GM18870 (cell line): Measurements from ENCODE around the gene EVL.

ENCODE experiments used
- ATAC-seq: cut with Tn5 transposase; IDR thresholded peaks from one replicate; pipeline ENCODE4 v1.9.1; 2021; ENCODE audit warnings: moderate library complexity; ENCODE audit not compliant: unreplicated experiment

EVL gene

DNA sequence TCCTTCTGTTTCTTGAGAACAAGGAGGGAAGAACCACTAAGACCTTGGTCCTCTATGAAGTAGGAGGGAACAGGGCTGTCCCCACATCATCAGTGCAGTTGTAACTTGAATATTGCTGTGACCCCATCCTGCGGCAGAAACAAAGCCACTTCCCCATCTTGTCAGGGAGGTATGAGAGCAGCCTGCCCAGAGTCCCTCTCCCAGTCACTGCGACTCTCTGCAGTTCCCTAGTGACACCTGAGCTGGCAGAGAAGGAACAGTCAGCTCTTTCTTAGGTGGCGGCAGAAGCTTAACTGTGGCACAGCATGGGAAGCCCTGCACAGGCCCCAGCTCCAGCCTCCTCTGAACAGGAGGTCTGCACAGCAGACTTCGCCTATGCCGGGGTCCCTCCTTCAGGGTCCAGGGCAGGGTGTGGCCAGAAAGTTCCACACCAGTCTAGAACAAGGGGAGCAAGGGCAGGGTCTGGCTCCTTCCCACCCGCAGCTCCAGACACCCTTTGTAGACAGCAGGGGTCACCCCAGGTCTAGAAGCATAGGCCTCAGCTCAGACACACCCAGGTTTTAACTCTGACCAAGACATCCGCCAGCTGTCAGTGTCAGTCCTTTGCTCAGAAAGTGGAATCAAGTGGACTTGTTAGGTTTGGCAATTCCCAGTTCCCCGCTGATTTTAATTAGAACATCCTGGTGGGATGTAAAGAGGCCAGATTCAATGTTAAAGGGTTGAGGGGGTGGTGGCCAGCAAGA lies 57.4 kb downstream of the EVL start:
- ATAC-seq, result no peak

DNA sequence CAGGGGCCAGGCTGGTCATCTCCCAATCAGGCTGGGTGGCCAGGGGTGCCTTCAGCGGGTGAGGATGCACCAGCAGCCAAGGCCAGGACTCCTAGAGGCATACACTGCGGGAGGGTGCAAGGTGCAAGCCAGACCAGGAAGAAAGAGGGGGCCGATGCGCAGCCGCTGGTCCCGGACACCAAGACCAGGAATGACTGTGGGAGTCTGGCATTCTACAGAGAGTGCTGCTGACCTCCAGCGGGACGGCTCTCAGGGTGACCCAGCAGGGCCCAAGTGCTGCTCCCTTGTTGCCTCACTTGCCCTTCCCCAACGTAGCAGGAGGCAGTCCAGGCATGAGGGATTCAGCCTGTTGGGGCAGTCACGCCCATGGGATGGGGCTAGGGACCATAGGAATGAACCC lies 58.4 kb downstream of the EVL start:
- ATAC-seq, result no peak

- ATAC-seq, result no peak
Measured at GRCh38 chr14:100124551-100125088, 59.4 kb downstream of the EVL start.

DNA sequence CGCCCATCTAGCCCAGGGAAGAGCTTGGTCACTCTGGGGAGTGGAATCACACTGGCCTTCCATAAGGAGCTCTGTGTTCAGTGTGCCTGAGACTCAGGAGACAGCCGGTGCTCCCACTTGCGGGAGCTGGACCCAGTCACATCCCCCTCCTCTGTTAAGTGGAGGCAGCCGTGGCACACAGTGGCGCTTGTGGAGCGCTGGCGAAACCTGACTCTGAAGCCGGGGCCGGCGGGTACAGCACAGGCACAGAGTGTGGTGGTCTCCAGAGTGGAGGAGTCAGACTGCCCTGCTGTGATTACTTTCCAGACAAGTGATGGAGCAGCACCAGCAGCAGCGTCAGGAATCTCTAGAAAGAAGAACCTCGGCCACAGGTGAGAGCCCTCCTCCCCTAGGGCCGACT lies 61.2 kb downstream of the EVL start:
- ATAC-seq, result no peak

DNA sequence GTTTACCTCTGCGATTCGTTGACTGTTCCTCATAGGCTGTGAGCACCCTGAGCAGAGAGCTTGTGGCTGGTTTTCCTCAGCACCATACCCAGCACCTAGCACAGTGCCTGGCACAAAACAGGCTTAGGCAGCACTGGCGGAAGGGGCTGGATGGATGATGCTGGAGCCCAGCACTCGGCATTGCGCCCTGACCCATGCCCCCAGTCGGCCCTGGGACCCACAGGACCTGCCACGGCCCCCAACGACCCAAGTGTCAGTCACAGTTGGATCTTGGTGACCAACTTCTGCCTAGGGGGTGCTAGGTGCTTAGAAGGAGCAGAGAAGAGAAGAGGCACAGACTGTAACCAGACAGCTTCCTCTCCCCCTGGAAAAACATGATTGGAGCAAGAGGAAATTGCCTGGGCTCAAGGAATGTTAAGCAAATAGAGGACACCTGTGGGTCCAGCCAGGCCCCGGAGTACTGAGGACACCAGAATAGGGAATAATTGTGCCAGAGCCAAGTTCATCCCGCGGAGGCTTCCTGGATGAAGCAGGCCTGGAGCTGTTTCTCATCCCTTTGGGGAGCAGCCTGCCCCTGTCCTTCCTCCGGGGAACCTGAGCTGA lies 62.7 kb downstream of the EVL start:
- ATAC-seq, result no peak

DNA sequence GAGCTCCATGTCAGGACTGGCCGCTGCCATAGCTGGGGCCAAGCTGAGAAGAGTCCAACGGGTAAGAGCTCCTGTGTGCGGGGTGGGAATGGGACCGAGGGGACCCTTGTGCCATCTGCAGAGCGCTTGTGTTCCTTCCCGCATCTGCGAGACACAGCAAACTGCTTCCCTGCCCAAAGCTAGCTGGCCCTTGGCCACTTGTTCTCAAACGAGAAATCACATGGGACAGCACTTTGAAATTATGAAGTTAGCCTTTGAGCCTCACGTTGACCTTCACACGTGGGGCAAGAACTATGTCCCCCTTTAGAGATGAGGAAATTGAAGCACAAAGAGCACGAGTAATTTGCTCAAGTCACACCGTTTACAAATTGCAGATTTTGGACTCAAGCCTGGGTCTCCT lies 63.5 kb downstream of the EVL start:
- ATAC-seq, result no peak

DNA sequence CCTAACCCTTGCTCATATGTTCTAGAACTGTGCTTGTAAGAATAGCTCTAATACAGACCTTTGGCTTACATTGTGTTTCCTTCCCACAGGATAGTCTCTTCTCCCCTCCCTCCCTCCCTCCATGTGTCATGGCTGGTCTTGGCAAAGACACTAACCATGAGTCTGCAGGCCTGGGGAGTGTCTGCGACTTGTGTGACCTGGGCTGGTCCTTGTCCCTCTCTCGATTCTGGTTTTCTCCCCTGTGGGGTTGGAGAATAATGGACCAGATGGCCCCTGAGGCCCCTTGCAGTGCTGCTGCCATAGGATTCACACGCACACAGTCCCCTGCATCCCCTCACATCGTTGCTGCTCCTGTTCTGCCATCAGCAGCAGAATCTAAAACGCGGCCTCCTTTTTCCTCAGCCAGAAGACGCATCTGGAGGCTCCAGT lies 64.0 kb downstream of the EVL start:
- no peak for ATAC-seq

- ATAC-seq, result no peak
Measured at GRCh38 chr14:100130521-100130920, 65.3 kb downstream of the EVL start.

DNA sequence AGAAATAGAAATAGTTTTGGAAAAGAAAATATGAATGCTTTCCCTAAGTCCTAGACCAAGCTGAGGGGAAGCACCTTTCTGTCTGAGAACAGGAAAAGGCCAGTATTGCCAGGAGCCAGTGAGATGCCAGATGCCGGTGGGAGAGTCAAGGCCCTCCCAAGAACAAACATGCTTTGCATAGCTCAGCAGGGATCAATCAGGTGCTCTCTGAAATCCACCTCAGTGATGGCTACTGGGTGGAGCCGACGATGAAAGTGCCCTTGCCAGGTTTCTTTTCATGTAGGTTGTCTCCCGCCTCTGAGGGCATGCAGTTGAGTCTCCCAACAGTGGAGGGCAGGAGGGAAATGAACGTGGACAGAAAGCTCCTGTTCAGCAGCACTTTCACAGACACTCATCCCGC lies 66.0 kb downstream of the EVL start:
- no peak for ATAC-seq

- no peak for ATAC-seq
Measured at GRCh38 chr14:100132161-100132902, 67.1 kb downstream of the EVL start.

- ATAC-seq, result no peak
Measured at GRCh38 chr14:100132903-100133510, 67.8 kb downstream of the EVL start.

DNA sequence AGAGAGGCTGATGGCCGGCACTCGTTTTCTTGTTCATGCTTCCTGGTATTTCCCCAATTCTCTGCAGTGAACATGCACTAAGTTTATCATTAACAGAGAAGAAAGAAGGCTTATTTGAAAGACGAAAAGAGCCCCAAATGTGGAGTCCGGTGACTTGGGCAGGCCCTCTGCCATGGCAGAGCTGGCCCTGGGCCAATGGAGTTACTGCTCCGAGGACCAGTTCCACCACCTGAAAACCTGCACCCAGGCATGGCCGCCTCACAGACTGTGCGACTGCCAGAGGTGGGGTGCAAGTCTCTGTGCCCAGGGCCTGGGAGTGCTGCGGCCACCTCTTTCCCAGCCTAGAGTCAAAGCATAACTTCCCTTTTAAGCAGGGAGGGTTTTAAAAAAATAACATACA lies 69.4 kb downstream of the EVL start:
- ATAC-seq, result no peak

DNA sequence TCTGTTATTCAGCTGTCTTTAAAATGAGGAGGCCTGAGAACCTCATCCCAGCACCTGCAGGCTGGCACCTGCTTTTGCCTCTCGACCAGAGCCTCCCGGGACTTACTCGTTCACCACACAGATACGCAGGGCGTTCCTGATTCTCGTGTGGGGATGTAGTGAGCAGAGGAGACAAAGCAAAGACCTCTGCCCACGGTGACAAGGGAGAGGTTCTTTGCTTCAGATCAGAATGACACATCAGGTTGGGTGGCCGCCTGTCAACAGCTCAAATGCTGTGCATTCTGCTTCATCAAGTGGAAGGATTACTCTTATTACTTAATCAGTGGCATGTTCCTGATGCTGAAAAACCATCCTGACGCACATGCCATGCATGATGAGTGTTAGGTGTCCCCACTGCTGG lies 69.9 kb downstream of the EVL start:
- ATAC-seq, result no peak

GRCh38 chr14:100135784-100136183 lies 70.6 kb downstream of the EVL start:
- ATAC-seq, result no peak

GRCh38 chr14:100137173-100137572 lies 72.0 kb downstream of the EVL start:
- no peak for ATAC-seq

- no peak for ATAC-seq
Measured at GRCh38 chr14:100138082-100138787, 73.0 kb downstream of the EVL start.

DNA sequence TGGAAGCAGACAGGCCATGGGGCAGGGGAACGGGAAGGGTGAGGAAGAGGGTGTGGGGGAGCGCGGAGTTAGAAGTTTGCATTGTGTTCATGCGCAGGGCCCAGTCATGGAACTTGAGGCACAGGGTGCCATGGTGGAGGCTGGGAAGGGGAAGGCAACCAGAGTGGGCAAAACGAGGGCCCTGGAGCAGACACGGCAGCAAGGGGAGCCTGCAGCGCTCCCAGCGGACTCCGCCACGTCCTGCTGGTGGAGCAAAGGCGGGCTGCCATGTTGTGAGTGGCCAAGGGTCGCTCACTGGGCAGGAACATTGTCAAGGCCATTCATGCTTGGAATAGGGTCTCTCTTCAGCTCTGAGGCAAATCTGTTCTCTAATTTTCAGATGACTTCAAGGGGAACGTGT lies 73.7 kb downstream of the EVL start:
- ATAC-seq, result no peak

- no peak for ATAC-seq
Measured at GRCh38 chr14:100140452-100141078, 75.3 kb downstream of the EVL start.

- ATAC-seq, result no peak
Measured at GRCh38 chr14:100141098-100141497, 75.9 kb downstream of the EVL start.
